K562 (cell line): Measurements from ENCODE around the gene MAPKAPK2. TPM values are rescaled to one million over a fixed set of nuclear protein-coding genes. Genes with fewer than 3 reads are reported as not detected.

Experiments used
- ARHGAP35 ChIP-seq: fragments of 450-650 bp; IDR thresholded peaks from 2 replicates; pipeline ENCODE4 v1.6.1; 2018; ENCODE audit not compliant: partially characterized antibody
- CBFB ChIP-seq: sonication (generic); formaldehyde crosslinking; IDR thresholded peaks from 2 replicates; pipeline ENCODE4 v1.4.0; 2020; ENCODE audit warnings: mild to moderate bottlenecking, missing genetic modification reagents
- CREB1 ChIP-seq, 2 experiments: sonication (generic) in 1 of 2; formaldehyde crosslinking in 1 of 2; IDR thresholded peaks; 2 replicates each; pipeline versions ENCODE4 v1.6.1 to v1.8.0; 2012 to 2022; ENCODE audit warnings: inconsistent platforms in 1 of 2, mild to moderate bottlenecking in 1 of 2, missing genetic modification reagents in 1 of 2, moderate library complexity in 1 of 2
- FOXA3 ChIP-seq, 2 experiments: fragments of 450-650 bp in 1 of 2; sonication (generic) in 1 of 2; formaldehyde crosslinking; IDR thresholded peaks in 1 of 2; conservative IDR thresholded peaks in 1 of 2; 2 replicates each; pipeline versions ENCODE4 v1.4.0 to v1.8.0; 2020 to 2022; ENCODE audit warnings: mild to moderate bottlenecking in 2 of 2, missing genetic modification reagents in 1 of 2
- FOXJ2 ChIP-seq: fragments of 200-800 bp; sonication (Bioruptor generic); IDR thresholded peaks from 2 replicates; pipeline ENCODE4 v1.6.1; 2016; ENCODE audit warnings: missing genetic modification characterization, missing compliant biosample characterization
- GATAD2B ChIP-seq: fragments of 450-650 bp; IDR thresholded peaks from 2 replicates; pipeline ENCODE4 v1.6.1; 2017; ENCODE audit warnings: mild to moderate bottlenecking, borderline replicate concordance
- MCM7 ChIP-seq, 2 experiments: fragments of 450-650 bp; IDR thresholded peaks; 2 replicates each; pipeline ENCODE4 v1.6.1; 2016 to 2018
- MYC ChIP-seq, 2 experiments: fragments of 250-450 bp in 1 of 2; sonication (Bioruptor Pico) in 1 of 2; IDR thresholded peaks; 2 replicates each; pipeline versions ENCODE4 v1.5.1 to v1.6.1; 2012 to 2021; ENCODE audit warnings: low read depth in 2 of 2, borderline replicate concordance in 1 of 2, improper control_type of control experiment in 1 of 2, low read length in 1 of 2, mild to moderate bottlenecking in 1 of 2, moderate library complexity in 1 of 2
- NCOA1 ChIP-seq: fragments of 450-650 bp; IDR thresholded peaks from 2 replicates; pipeline ENCODE4 v1.6.1; 2016; ENCODE audit warnings: low read depth
- RNF2 ChIP-seq: sonication (generic); IDR thresholded peaks from 2 replicates; pipeline ENCODE4 v1.6.1; 2016
- STAG1 ChIP-seq: sonication (generic); formaldehyde crosslinking; IDR thresholded peaks from 2 replicates; pipeline ENCODE4 v1.5.0; 2020; ENCODE audit warnings: missing genetic modification reagents, borderline replicate concordance
- TAF15 ChIP-seq: fragments of 200-400 bp; formaldehyde crosslinking; IDR thresholded peaks from 2 replicates; pipeline ENCODE4 v1.6.1; 2017; ENCODE audit warnings: mild to moderate bottlenecking, low read depth, low read length, moderate library complexity
- TAF9B ChIP-seq: fragments of 450-650 bp; IDR thresholded peaks from 2 replicates; pipeline ENCODE4 v1.6.1; 2018; ENCODE audit warnings: mild to moderate bottlenecking; ENCODE audit not compliant: partially characterized antibody
- TCFL5 ChIP-seq: fragments of 250-450 bp; sonication (Bioruptor Pico); conservative IDR thresholded peaks from 2 replicates; pipeline ENCODE4 v1.6.1; 2021; ENCODE audit warnings: mild to moderate bottlenecking, moderate library complexity, matching md5 sums
- WHSC1 ChIP-seq: IDR thresholded peaks from one replicate; pipeline ENCODE4 v1.6.1; 2012; ENCODE audit warnings: low read length, control low read depth, inconsistent platforms
- XRCC3 ChIP-seq: fragments of 450-650 bp; IDR thresholded peaks from 2 replicates; pipeline ENCODE4 v1.6.1; 2017; ENCODE audit warnings: mild to moderate bottlenecking, moderate library complexity
- ZBTB7A ChIP-seq: IDR thresholded peaks from 2 replicates; pipeline ENCODE4 v1.6.1; 2011; ENCODE audit warnings: low read depth, mild to moderate bottlenecking, low read length, moderate library complexity, borderline replicate concordance; ENCODE audit not compliant: control insufficient read depth
- ZKSCAN1 ChIP-seq: fragments of 150-350 bp; IDR thresholded peaks from 2 replicates; pipeline ENCODE4 v1.6.1; 2016; ENCODE audit warnings: low read depth, low read length
- ZNF75A ChIP-seq: fragments of 450-650 bp; formaldehyde crosslinking; IDR thresholded peaks from 2 replicates; pipeline ENCODE4 v1.4.0; 2020; ENCODE audit warnings: mild to moderate bottlenecking
- ZNF764 ChIP-seq: fragments of 250-450 bp; sonication (Bioruptor Pico); IDR thresholded peaks from 2 replicates; pipeline ENCODE4 v1.4.0; 2020; ENCODE audit warnings: low read depth, mild to moderate bottlenecking, moderate library complexity
- polyA plus RNA-seq, 8 experiments: library from polyadenylated mRNA; depleted of rRNA in 4 of 8; stranded (reverse) in 5 of 8; unstranded in 3 of 8; fragments of >200 nt; fragmentation: Nextera tagmentation in 2 of 8; fragmentation: Illumina TruSeq in 1 of 8; extraction: Ambion mirVana in 2 of 8; extraction: Trizol in 1 of 8; gene quantifications; 2 replicates each; pipeline versions ENCODE4 v1.2.1 to v1.2.3, GENCODE V29; 2011 to 2014; ENCODE audit warnings: inconsistent platforms in 1 of 8, missing spikeins in 1 of 8
- total RNA-seq, 7 experiments: library from RNA; depleted of rRNA in 6 of 7; stranded (reverse); fragments of >200 nt in 6 of 7; fragmentation: Illumina TruSeq in 2 of 7; extraction: Trizol in 2 of 7; gene quantifications; 2 replicates each; pipeline versions ENCODE4 v1.2.1 to v1.2.3, GENCODE V29; 2011 to 2021; ENCODE audit warnings: low replicate concordance in 1 of 7
- TF ChIP-seq, protein P1 (sequence below), 2 experiments: fragments of 450-650 bp in 1 of 2; sonication (generic) in 1 of 2; formaldehyde crosslinking; conservative IDR thresholded peaks; 2 replicates each; pipeline versions ENCODE4 v1.4.0 to v1.8.1; 2020 to 2022; ENCODE audit warnings: mild to moderate bottlenecking in 1 of 2, missing genetic modification reagents in 1 of 2
- TF ChIP-seq, protein P2 (sequence below): fragments of 200-800 bp; sonication (Bioruptor generic); IDR thresholded peaks from 2 replicates; pipeline ENCODE4 v1.6.1; 2017; ENCODE audit warnings: missing genetic modification characterization, missing compliant biosample characterization
- TF ChIP-seq, protein P3 (sequence below): sonication (generic); formaldehyde crosslinking; IDR thresholded peaks from 2 replicates; pipeline ENCODE4 v1.8.1; 2022; ENCODE audit warnings: missing genetic modification reagents
- TF ChIP-seq, protein P4 (sequence below): fragments of 200-800 bp; sonication (Bioruptor generic); IDR thresholded peaks from 2 replicates; pipeline ENCODE4 v1.6.1; 2017; ENCODE audit warnings: missing genetic modification characterization, missing compliant biosample characterization

MAPKAPK2 gene
- total and polyA plus RNA-seq, 9 of the 15 experiments (the other 6 are each of a cell fraction or from before 2014, with no cell fraction given) = 0.63 to 94.2 (median 52.1) TPM

DNA sequence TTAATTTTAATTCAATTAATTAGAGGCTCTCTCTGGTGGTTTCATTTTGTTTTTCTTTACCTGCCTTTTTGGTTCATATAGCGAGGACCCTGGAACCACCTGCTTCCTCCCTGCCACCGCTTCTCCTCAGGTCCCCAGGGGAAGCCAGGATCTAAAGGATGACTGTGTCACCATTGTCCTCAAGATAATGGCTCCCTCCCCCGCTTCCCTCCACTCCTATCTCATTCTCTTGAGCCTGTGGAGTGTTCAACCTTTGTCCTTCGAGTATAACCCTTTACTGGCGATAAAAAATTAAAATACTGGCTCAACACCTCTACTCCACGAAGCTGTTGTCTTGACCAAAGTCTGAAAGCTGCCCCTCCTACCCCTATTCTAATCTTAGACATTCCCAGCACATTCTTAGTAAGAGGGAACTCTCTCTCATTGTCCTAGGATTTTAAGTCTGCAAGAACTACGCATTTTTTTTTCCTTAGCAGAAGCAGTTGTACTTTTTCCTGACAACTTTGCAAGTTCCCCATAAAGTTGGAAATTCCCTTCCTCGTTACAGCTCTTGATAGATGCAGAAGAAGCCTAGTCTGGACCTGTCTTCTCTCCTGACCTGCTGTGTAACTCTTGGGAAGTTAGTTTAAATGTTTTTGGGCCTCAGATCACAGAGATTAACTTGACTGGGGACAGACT lies 12.6 kb upstream of the MAPKAPK2 start (continued):
- peak; percentile 55; the same call in 1 of the 2 replicates for TF ChIP-seq RNF2
- no peak for TF ChIP-seq XRCC3
- no peak for TF ChIP-seq ZBTB7A
- TF ChIP-seq GATAD2B = peak; percentile 67; the same call in 1 of the 2 replicates
- TF ChIP-seq TCFL5 (CRISPR knock-in tag) = no peak
- TF ChIP-seq STAG1 (CRISPR knock-in tag) = no peak
- no peak for TF ChIP-seq FOXA3 (CRISPR knock-in tag; conservative IDR thresholded peaks at IDR 0.05 in 1 of 2, IDR thresholded peaks at IDR 0.05 in 1 of 2)
- no peak for TF ChIP-seq ARHGAP35
- TF ChIP-seq ZNF75A (CRISPR knock-in tag) = no peak
- TF ChIP-seq TAF15 = no peak
- TF ChIP-seq, protein P1, sequence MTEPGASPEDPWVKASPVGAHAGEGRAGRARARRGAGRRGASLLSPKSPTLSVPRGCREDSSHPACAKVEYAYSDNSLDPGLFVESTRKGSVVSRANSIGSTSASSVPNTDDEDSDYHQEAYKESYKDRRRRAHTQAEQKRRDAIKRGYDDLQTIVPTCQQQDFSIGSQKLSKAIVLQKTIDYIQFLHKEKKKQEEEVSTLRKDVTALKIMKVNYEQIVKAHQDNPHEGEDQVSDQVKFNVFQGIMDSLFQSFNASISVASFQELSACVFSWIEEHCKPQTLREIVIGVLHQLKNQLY (CRISPR knock-in tag; conservative IDR thresholded peaks at IDR 0.05) = no peak
- TF ChIP-seq, protein P2, sequence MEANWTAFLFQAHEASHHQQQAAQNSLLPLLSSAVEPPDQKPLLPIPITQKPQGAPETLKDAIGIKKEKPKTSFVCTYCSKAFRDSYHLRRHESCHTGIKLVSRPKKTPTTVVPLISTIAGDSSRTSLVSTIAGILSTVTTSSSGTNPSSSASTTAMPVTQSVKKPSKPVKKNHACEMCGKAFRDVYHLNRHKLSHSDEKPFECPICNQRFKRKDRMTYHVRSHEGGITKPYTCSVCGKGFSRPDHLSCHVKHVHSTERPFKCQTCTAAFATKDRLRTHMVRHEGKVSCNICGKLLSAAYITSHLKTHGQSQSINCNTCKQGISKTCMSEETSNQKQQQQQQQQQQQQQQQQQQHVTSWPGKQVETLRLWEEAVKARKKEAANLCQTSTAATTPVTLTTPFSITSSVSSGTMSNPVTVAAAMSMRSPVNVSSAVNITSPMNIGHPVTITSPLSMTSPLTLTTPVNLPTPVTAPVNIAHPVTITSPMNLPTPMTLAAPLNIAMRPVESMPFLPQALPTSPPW (CRISPR knock-in tag) = peak; percentile 82
- TF ChIP-seq, protein P3, sequence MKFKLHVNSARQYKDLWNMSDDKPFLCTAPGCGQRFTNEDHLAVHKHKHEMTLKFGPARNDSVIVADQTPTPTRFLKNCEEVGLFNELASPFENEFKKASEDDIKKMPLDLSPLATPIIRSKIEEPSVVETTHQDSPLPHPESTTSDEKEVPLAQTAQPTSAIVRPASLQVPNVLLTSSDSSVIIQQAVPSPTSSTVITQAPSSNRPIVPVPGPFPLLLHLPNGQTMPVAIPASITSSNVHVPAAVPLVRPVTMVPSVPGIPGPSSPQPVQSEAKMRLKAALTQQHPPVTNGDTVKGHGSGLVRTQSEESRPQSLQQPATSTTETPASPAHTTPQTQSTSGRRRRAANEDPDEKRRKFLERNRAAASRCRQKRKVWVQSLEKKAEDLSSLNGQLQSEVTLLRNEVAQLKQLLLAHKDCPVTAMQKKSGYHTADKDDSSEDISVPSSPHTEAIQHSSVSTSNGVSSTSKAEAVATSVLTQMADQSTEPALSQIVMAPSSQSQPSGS (CRISPR knock-in tag) = no peak
- 0 out of 2 replicates have a peak, but pooled peaks have one; percentile 7 for TF ChIP-seq MYC (IDR thresholded peaks at IDR 0.05; ENCODE audit: low read depth, low read length)
- TF ChIP-seq MYC (CRISPR knock-in tag; IDR thresholded peaks at IDR 0.05; ENCODE audit: borderline replicate concordance, low read depth) = no peak
- TF ChIP-seq ZKSCAN1 = 0 out of 2 replicates have a peak, but pooled peaks have one; percentile 25
- no peak for TF ChIP-seq TAF9B
- no peak for TF ChIP-seq ZNF764 (CRISPR knock-in tag)
- peak; percentile 63; the same call in 1 of the 2 replicates for TF ChIP-seq NCOA1
- TF ChIP-seq, protein P4, sequence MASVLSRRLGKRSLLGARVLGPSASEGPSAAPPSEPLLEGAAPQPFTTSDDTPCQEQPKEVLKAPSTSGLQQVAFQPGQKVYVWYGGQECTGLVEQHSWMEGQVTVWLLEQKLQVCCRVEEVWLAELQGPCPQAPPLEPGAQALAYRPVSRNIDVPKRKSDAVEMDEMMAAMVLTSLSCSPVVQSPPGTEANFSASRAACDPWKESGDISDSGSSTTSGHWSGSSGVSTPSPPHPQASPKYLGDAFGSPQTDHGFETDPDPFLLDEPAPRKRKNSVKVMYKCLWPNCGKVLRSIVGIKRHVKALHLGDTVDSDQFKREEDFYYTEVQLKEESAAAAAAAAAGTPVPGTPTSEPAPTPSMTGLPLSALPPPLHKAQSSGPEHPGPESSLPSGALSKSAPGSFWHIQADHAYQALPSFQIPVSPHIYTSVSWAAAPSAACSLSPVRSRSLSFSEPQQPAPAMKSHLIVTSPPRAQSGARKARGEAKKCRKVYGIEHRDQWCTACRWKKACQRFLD (CRISPR knock-in tag) = no peak
- 0 out of 2 replicates have a peak, but pooled peaks have one; percentile 38 for TF ChIP-seq CREB1 (IDR thresholded peaks at IDR 0.05)
- no peak for TF ChIP-seq CREB1 (CRISPR knock-in tag; IDR thresholded peaks at IDR 0.05)
- no peak for TF ChIP-seq WHSC1
- no peak for TF ChIP-seq FOXJ2 (tag)
- TF ChIP-seq MCM7 (IDR thresholded peaks at IDR 0.05) = no peak
- TF ChIP-seq CBFB (CRISPR knock-in tag) = no peak
